ENCODE measurements around the gene SUPT3H. TPM values are rescaled to one million over a fixed set of nuclear protein-coding genes. Genes with fewer than 3 reads are reported as not detected.

SUPT3H gene
- polyA plus RNA-seq, 3 donors = 2.4 to 3.5 (median 2.5) TPM

GRCh38 chr6:45160305-45160704 is 217.4 kb downstream of the SUPT3H start:
- Histone ChIP-seq H3K36me3 (replicated peaks in 1 of 2; ENCODE audit: control insufficient read depth in 1 of 2, insufficient read depth in 2 of 2, low read length in 2 of 2) (no peaks in the 10 kb centered on the region), H3K9me3 (replicated peaks in 1 of 2; ENCODE audit: control insufficient read depth in 1 of 2, insufficient read depth in 1 of 2, low read length in 2 of 2) (no peaks in the 10 kb centered on the region), H3K4me3 (replicated peaks in 1 of 3; ENCODE audit: low read depth in 2 of 3, low read length in 3 of 3) (no peak overlapping the region), H3K79me2 (ENCODE audit: insufficient read depth, low read length) (no peaks in the 10 kb centered on the region), H3K27ac (ENCODE audit: low read depth in 1 of 2, low read length in 2 of 2) (no peak overlapping the region), H3K9ac (ENCODE audit: insufficient read depth, low read length, poor library complexity, severe bottlenecking) (no peak overlapping the region), H3K27me3 (ENCODE audit: control insufficient read depth in 2 of 2, insufficient read depth in 2 of 2, low read length in 2 of 2) (no peaks in the 10 kb centered on the region), H4K20me1 (ENCODE audit: insufficient read depth, low read length) (no peaks in the 10 kb centered on the region), H2AFZ (ENCODE audit: insufficient read depth, low read depth, low read length, poor library complexity, severe bottlenecking) (no peak overlapping the region), H3K4me2 (replicated peaks; ENCODE audit: extremely low read depth, low read length, poor library complexity, severe bottlenecking) (no peak overlapping the region), H3K4me1 (ENCODE audit: control insufficient read depth in 1 of 2, insufficient read depth in 2 of 2, low read length in 2 of 2) (no peaks in the 10 kb centered on the region)
- H3K4me3 Mint-ChIP-seq = no peak overlapping the region
- no peaks in the 10 kb centered on the region for H3K4me1 Mint-ChIP-seq
- intact Hi-C loops (cut with micrococcal nuclease) = no loop called here
- H3K27me3 Mint-ChIP-seq (ENCODE audit: low read depth in 3 of 3) = no peaks in the 10 kb centered on the region
- H3K27ac Mint-ChIP-seq = no peak overlapping the region
- TF ChIP-seq CTCF (IDR thresholded peaks at IDR 0.05) = no peak
- WGBS (ENCODE audit: insufficient coverage) = no CpG with 5 or more reads among the region's 4 CpGs
- DNase-seq = no peak
- H3K36me3 Mint-ChIP-seq = no peaks in the 10 kb centered on the region
- H3K9me3 Mint-ChIP-seq = peaks cover 0 to 2% (median 0%) of the 10 kb centered on the region in 7 donors

- Mint-ChIP-seq H3K27me3 (ENCODE audit: low read depth in 3 of 3) (no peaks in the 10 kb centered on the region), H3K4me3 (no peak overlapping the region), H3K9me3 (peaks cover 0 to 3% (median 0%) of the 10 kb centered on the region in 7 donors), H3K36me3 (no peaks in the 10 kb centered on the region), H3K27ac (no peak overlapping the region), H3K4me1 (no peaks in the 10 kb centered on the region)
- no peaks in the 10 kb centered on the region for H3K79me2 ChIP-seq (ENCODE audit: insufficient read depth, low read length)
- H2AFZ ChIP-seq (ENCODE audit: insufficient read depth, low read depth, low read length, poor library complexity, severe bottlenecking) = no peak overlapping the region
- 0% methylated on average over 1 of the region's 2 CpGs for whole genome bisulfite sequencing (ENCODE audit: insufficient coverage)
- no peaks in the 10 kb centered on the region for H4K20me1 ChIP-seq (ENCODE audit: insufficient read depth, low read length)
- no peak overlapping the region for H3K9ac ChIP-seq (ENCODE audit: insufficient read depth, low read length, poor library complexity, severe bottlenecking)
- no peak overlapping the region for H3K4me2 ChIP-seq (replicated peaks; ENCODE audit: extremely low read depth, low read length, poor library complexity, severe bottlenecking)
- intact Hi-C loops (cut with micrococcal nuclease) = no loop called here
- no peaks in the 10 kb centered on the region for H3K9me3 ChIP-seq (replicated peaks in 1 of 2; ENCODE audit: control insufficient read depth in 1 of 2, insufficient read depth in 1 of 2, low read length in 2 of 2)
- H3K4me1 ChIP-seq (ENCODE audit: control insufficient read depth in 1 of 2, insufficient read depth in 2 of 2, low read length in 2 of 2) = no peaks in the 10 kb centered on the region
- no peak overlapping the region for H3K4me3 ChIP-seq (replicated peaks in 1 of 3; ENCODE audit: low read depth in 2 of 3, low read length in 3 of 3)
- no peak for DNase-seq
- no peaks in the 10 kb centered on the region for H3K36me3 ChIP-seq (replicated peaks in 1 of 2; ENCODE audit: control insufficient read depth in 1 of 2, insufficient read depth in 2 of 2, low read length in 2 of 2)
- TF ChIP-seq CTCF (IDR thresholded peaks at IDR 0.05) = no peak
- no peak overlapping the region for H3K27ac ChIP-seq (ENCODE audit: low read depth in 1 of 2, low read length in 2 of 2)
- H3K27me3 ChIP-seq (ENCODE audit: control insufficient read depth in 2 of 2, insufficient read depth in 2 of 2, low read length in 2 of 2) = no peaks in the 10 kb centered on the region
Measured at GRCh38 chr6:45156075-45156474, 221.7 kb downstream of the SUPT3H start.
